Endodermal cell (in vitro differentiated cells): ENCODE data around the gene SYCN. TPM values are rescaled to one million over a fixed set of nuclear protein-coding genes. Genes with fewer than 3 reads are reported as not detected.

ENCODE experiments used
- DNase-seq: peaks from one replicate; pipeline ENCODE4 v3.0.0-alpha.2; 2017
- H3K27ac ChIP-seq: 2 replicates; pipeline ENCODE4 v1.5.1; 2013; ENCODE audit warnings: mild to moderate bottlenecking, low read depth, low read length, moderate library complexity
- H3K27me3 ChIP-seq: 2 replicates; pipeline ENCODE4 v1.6.1; 2013; ENCODE audit warnings: mild to moderate bottlenecking, low read length, moderate library complexity; ENCODE audit not compliant: insufficient read depth, control insufficient read depth, poor library complexity, severe bottlenecking
- H3K36me3 ChIP-seq: 2 replicates; pipeline ENCODE4 v1.7.0; 2013; ENCODE audit warnings: mild to moderate bottlenecking, low read length, moderate library complexity; ENCODE audit not compliant: control insufficient read depth, insufficient read depth
- H3K4me1 ChIP-seq: one replicate; pipeline ENCODE4 v1.7.0; 2013; ENCODE audit warnings: low read length; ENCODE audit not compliant: control insufficient read depth, insufficient read depth
- H3K4me3 ChIP-seq: 2 replicates; pipeline ENCODE4 v1.5.1; 2013; ENCODE audit warnings: mild to moderate bottlenecking, low read length, moderate library complexity
- H3K9ac ChIP-seq: 2 replicates; pipeline ENCODE4 v1.6.1; 2013; ENCODE audit warnings: mild to moderate bottlenecking, low read length, moderate library complexity; ENCODE audit not compliant: poor library complexity, severe bottlenecking; ENCODE audit errors: extremely low read depth
- H3K9me3 ChIP-seq: 2 replicates; pipeline ENCODE4 v1.6.1; 2013; ENCODE audit warnings: mild to moderate bottlenecking, low read length, moderate library complexity; ENCODE audit not compliant: control insufficient read depth
- H3K27ac Mint-ChIP-seq: 2 replicates; pipeline ENCODE4 v1.8.0; 2020; ENCODE audit warnings: mixed read lengths
- H3K27me3 Mint-ChIP-seq: 2 replicates; pipeline ENCODE4 v1.8.0; 2021; ENCODE audit warnings: mild to moderate bottlenecking, mixed read lengths; ENCODE audit not compliant: insufficient read depth
- H3K36me3 Mint-ChIP-seq: 2 replicates; pipeline ENCODE4 v1.8.0; 2020; ENCODE audit warnings: low read depth, mixed read lengths
- H3K4me1 Mint-ChIP-seq: 2 replicates; pipeline ENCODE4 v1.8.0; 2020; ENCODE audit warnings: mixed read lengths
- H3K4me3 Mint-ChIP-seq: 2 replicates; pipeline ENCODE4 v1.8.0; 2020; ENCODE audit warnings: mild to moderate bottlenecking, moderate library complexity, mixed read lengths
- H3K9me3 Mint-ChIP-seq: 2 replicates; pipeline ENCODE4 v1.8.0; 2020; ENCODE audit warnings: mild to moderate bottlenecking, mixed read lengths
- CTCF ChIP-seq: fragments of 200-600 bp; sonication (generic); conservative IDR thresholded peaks from 2 replicates; pipeline ENCODE4 v1.5.0; 2021; ENCODE audit warnings: antibody characterized with exemption, mild to moderate bottlenecking
- WGBS, 2 experiments: methylation state at CpG; one replicate each; pipeline versions ENCODE4 v1.1.5 to v1.1.7; 2013; ENCODE audit warnings: missing lambda C conversion rate in 2 of 2, mixed read lengths in 1 of 2; ENCODE audit not compliant: insufficient coverage in 1 of 2, insufficient read length in 1 of 2; 5-methylcytosine and 5-hydroxymethylcytosine counted together
- total RNA-seq, 2 donors: library from RNA; stranded (reverse); fragmentation: NEBNext Ultra II Directional in 1 of 2; extraction: Animal tissue kit (Norgen Biotek cat#: 25700) in 1 of 2; gene quantifications; 2 replicates in 1 of 2; 3 replicates in 1 of 2; pipeline ENCODE4 v1.2.1, GENCODE V29; 2021

Gene SYCN
- total RNA-seq, 2 donors from 2014 or later = not detected

- H3K27me3 Mint-ChIP-seq = peaks cover 51% of the 10 kb centered on the region
- no peak overlapping the region for H3K27ac ChIP-seq
- no peaks in the 10 kb centered on the region for H3K4me1 ChIP-seq
- DNase-seq = no peak
- H3K27me3 ChIP-seq = peaks cover 44% of the 10 kb centered on the region
- no peaks in the 10 kb centered on the region for H3K36me3 Mint-ChIP-seq
- no peak overlapping the region for H3K27ac Mint-ChIP-seq
- 66 to 75% methylated on average over 6 to 9 of the region's 9 CpGs for WGBS, 2 experiments
- no peak overlapping the region for H3K4me3 ChIP-seq
- TF ChIP-seq CTCF = no peak
- H3K9me3 Mint-ChIP-seq = no peaks in the 10 kb centered on the region
- no peaks in the 10 kb centered on the region for H3K36me3 ChIP-seq
- no peaks in the 10 kb centered on the region for H3K9me3 ChIP-seq
- no peak overlapping the region for H3K4me3 Mint-ChIP-seq
- H3K4me1 Mint-ChIP-seq = peaks cover 9% of the 10 kb centered on the region
- no peak overlapping the region for H3K9ac ChIP-seq
Observed at GRCh38 chr19:39194832-39195542, 9.1 kb downstream of the SYCN start.

- DNase-seq = no peak
- Histone ChIP-seq H3K9ac (no peak overlapping the region), H3K4me3 (no peak overlapping the region), H3K9me3 (no peaks in the 10 kb centered on the region), H3K36me3 (no peaks in the 10 kb centered on the region), H3K27ac (no peak overlapping the region), H3K4me1 (no peaks in the 10 kb centered on the region), H3K27me3 (peaks cover 36% of the 10 kb centered on the region)
- Mint-ChIP-seq H3K9me3 (no peaks in the 10 kb centered on the region), H3K36me3 (no peaks in the 10 kb centered on the region), H3K4me3 (no peak overlapping the region), H3K27me3 (peaks cover 44% of the 10 kb centered on the region), H3K27ac (peak overlapping the region; percentile 69), H3K4me1 (peaks cover 9% of the 10 kb centered on the region)
- 22 to 57% methylated on average over 1 to 7 of the region's 8 CpGs for WGBS, 2 experiments
- no peak for TF ChIP-seq CTCF
Observed at GRCh38 chr19:39193803-39194202, 10.3 kb downstream of the SYCN start.

- TF ChIP-seq CTCF = no peak
- peaks cover 9% of the 10 kb centered on the region for H3K4me1 Mint-ChIP-seq
Observed at GRCh38 chr19:39192846-39193245, 11.2 kb downstream of the SYCN start.

More at GRCh38 chr19:39192846-39193245, 11.2 kb downstream of the SYCN start:
- Mint-ChIP-seq H3K27ac (no peak overlapping the region), H3K36me3 (no peaks in the 10 kb centered on the region), H3K27me3 (peaks cover 34% of the 10 kb centered on the region), H3K4me3 (no peak overlapping the region), H3K9me3 (no peaks in the 10 kb centered on the region)
- DNase-seq = no peak
- Histone ChIP-seq H3K4me3 (no peak overlapping the region), H3K36me3 (no peaks in the 10 kb centered on the region), H3K27ac (no peak overlapping the region), H3K9ac (no peak overlapping the region), H3K9me3 (no peaks in the 10 kb centered on the region), H3K4me1 (no peaks in the 10 kb centered on the region), H3K27me3 (peaks cover 26% of the 10 kb centered on the region)
- 83 to 100% methylated on average over 1 to 2 of the region's 2 CpGs for WGBS, 2 experiments
